ENCODE data around the gene ZNF408.

ZNF408 gene

GRCh38 chr11:46676436-46677158 lies 24.2 kb upstream of the ZNF408 start:
- DNase-seq = no peak

- no peak for DNase-seq
These were observed 23.7 kb upstream of the ZNF408 start for GRCh38 chr11:46677169-46677568.

GRCh38 chr11:46677991-46678740 lies 22.7 kb upstream of the ZNF408 start:
- no peak for DNase-seq

GRCh38 chr11:46678741-46679130 lies 22.1 kb upstream of the ZNF408 start:
- no peak for DNase-seq

GRCh38 chr11:46679241-46680163 lies 21.3 kb upstream of the ZNF408 start:
- no peak for DNase-seq

DNA sequence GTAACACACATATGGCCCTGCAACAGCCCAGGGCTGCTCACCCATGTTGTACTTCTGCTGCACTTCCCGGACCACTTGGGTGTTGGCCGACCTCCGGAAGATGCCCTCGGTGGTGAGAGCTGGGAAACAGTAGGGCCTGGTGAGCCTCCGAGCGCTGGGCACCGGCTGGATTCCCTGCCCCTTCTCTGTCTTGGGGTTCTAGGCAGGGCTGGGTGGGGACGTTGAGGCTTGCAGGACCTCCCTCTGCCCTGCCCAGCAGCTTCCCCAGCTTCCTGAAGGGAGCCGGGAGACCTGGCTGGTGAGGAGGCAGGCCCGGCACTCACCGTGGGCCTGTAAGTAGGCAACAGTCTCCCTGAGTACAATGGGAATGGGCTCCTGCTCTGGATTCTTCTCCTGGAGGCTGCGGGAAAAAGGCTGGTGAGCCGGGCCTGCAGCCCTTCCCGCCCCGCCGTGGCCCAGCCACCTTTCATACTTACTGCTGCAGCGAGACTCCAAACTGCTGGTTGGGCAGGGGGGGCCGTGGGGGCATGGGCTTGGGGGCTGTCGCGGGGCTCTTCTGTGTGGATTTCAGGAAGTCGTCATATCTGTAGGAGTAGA lies 20.6 kb upstream of the ZNF408 start:
- no peak for DNase-seq

- no peak for DNase-seq
These were observed 20.0 kb upstream of the ZNF408 start for GRCh38 chr11:46680815-46681214.

DNA sequence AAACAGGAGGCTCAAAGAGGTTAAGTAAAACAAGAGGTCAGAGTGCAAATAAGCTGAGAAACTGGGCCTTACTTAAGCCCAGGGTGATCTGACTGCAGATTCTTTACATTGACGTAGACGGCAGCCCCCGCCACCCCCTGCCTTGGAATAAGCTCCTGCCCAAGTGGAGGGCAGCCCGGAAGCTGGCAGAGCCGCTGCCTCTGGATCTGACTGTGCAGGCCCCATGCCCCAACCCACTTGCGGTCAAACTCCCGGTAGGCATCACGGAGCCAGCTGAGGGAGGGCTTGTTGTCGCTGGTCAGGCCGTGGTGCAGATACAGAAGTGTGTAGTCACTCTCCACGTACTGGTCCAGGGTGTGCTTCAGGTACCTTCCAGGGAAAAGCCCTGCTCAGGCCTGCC lies 19.0 kb upstream of the ZNF408 start:
- DNase-seq = no peak

GRCh38 chr11:46682773-46683752 lies 17.8 kb upstream of the ZNF408 start:
- no peak for DNase-seq

DNA sequence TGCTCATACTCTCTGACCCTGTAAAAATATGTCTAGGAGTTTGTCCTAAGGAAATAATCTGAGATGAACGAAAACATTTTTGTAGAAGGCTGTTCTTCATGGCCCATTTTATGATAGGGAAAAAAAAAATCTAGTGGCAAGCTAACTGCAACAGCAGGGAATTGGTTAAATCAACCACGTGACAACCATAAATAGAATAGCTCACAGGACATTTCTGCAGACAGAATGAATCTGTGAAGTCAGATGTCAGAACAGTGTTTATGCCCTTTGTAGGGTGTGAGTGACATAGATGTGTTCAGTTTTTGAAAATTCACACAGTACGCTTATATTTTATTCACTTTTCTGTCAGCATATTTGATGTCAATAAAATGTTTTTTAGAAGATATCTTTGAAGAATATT lies 16.5 kb upstream of the ZNF408 start:
- no peak for DNase-seq

DNA sequence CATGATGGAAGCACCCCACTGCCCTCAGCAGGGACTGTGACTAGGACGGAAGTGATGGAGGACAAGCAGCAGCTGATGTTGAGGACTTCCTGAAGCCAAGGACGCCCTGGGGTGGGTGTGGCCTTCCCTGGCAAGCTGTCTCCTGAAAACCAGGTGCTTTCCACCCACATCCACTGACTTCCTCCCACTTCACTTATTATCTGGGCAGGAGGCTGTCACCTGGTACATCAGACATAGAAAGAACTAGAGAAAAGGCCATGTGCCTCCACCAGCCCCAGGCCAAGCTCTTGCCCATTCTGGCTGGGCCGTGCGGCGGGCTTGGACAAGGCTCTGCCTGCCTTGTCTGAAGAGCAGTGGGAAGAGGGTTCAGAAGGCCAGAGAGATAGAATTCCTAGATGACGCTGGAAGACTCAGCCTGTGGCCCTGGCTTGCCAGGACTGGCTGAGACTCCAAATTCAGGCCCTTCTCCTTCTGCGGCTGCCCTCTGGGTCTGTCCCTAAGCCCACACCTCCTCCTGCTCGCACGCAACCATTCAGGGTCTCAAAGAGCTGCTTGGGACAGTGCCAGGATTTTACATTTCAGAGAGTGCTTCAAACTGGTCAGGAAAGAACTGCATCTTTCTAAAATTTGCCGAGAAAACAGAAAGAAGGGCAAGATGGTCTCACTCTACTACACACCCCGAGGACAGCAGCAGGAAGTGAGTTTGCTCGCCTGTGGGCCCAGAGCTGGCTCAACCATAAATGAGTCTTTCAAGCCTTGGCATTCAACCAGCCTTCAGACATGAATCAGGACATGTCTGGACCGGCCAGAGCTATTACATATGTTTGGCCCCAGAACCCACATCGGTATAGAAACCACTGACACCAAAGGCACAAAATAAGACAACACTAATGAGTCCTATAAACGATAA lies 13.7 kb upstream of the ZNF408 start:
- no peak for DNase-seq

DNA sequence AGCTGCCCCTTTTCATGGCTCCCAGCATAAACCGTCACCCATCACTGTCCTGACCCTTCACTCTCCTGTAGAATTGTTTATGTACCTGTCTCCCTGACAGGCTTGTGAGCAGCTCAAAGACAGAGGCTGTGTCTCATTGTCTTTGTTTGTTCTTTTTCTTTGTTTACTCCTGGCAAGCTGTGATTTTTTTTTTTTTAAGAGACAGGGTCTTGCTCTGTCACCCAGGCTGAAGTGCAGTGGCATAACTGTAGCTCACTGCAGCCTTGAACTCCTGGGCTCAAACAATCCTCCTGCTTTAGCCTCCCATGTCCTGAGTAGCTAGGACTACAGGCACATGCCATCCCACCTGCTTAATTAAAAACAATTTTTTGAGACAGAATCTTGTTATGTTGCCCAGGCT lies 10.1 kb upstream of the ZNF408 start:
- DNase-seq = no peak

- DNase-seq = no peak
These were observed 8.4 kb upstream of the ZNF408 start for GRCh38 chr11:46692450-46692849.

- no peak for DNase-seq
These were observed 7.2 kb upstream of the ZNF408 start for GRCh38 chr11:46693597-46694012.

- DNase-seq = no peak
These were observed 6.8 kb upstream of the ZNF408 start for GRCh38 chr11:46694072-46694471.

DNA sequence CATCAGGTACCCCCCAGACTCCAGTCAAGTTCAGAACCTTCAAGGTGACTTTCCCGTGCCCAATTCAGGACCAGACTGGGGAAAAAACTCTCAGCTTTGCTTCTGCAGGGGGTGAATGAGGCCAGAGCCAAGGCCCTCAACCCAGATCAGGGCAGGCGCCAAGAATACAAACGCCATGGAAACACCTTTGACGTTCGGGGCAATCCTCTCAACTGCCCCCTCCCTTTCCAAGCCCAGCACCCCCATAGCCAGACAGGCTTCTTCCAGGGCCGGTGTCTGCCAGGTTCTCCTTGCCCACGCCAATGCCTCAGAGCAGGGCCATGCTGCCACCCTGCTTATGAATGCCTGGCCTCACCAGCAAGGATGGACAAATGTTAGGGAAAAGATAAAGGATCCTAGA lies 6.2 kb upstream of the ZNF408 start:
- DNase-seq = no peak

- no peak for DNase-seq
These were observed 5.3 kb upstream of the ZNF408 start for GRCh38 chr11:46695345-46696211.

GRCh38 chr11:46696212-46696558 lies 4.6 kb upstream of the ZNF408 start:
- peak; percentile 77 for DNase-seq

GRCh38 chr11:46697303-46697702 lies 3.5 kb upstream of the ZNF408 start:
- no peak for DNase-seq

DNA sequence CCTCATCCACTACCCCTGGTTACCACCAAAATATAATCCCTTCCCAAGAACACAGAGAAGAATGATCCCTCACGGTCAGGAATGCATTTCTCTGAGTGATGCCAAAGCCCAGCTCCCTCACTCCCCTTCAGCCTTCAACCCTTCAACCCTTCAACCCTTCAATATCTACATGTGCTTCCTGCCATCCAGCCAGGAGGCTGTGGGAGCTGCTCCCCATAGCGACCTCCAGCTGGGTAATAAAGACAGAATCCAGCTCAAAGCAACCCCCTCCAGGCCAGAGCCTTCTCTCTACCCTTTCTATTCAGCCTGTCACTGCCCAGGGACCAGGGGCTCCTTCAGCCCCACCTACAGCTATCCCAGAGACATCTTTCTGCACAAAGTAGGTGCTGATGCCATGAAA lies 3.1 kb upstream of the ZNF408 start:
- no peak for DNase-seq

All from femur (tissue), 1 donor.